HepG2 (cell line): ENCODE measurements around the gene LINS1. TPM values are rescaled to one million over a fixed set of nuclear protein-coding genes. Genes with fewer than 3 reads are reported as not detected.

ENCODE experiments used
- ATAC-seq: fragments of 200-7000 bp; cut with Tn5 transposase; 3 replicates; pipeline ENCODE4 v1.9.1; 2020; ENCODE audit warnings: mild to moderate bottlenecking, moderate library complexity
- BruUV-seq: library from RNA; stranded (reverse); fragments of 400-500 nt; replicated peaks from 2 replicates; lab custom pipeline; 2021; lab: Mats Ljungman, UMichigan
- CTCF ChIA-PET: fragments of 300-600 bp; formaldehyde crosslinking; extraction: SDS; loops from one replicate; lab custom pipeline; 2021; ENCODE audit warnings: low total read pairs, inconsistent platforms, low intra/inter-chr PET ratio; lab: Yijun Ruan, JAX
- POLR2A ChIA-PET: fragments of 350-600 bp; sonication (Branson Sonifier 250); formaldehyde crosslinking; loops from one replicate; lab custom pipeline; 2020; ENCODE audit warnings: antibody characterized with exemption, inconsistent platforms; lab: Yijun Ruan, JAX
- DNase-seq: peaks from one replicate; pipeline ENCODE4 v3.0.0-alpha.2; 2015; ENCODE audit warnings: low spot score
- FAIRE-seq: peaks from 3 replicates; lab custom pipeline; 2011; peaks lifted over from hg19 to GRCh38; lab: Jason Lieb, UNC
- H2AFZ ChIP-seq: one replicate; pipeline ENCODE4 v1.6.1; 2011; ENCODE audit warnings: low read length, inconsistent platforms
- H3K27ac ChIP-seq: fragments of 300-600 bp; 3 replicates; pipeline ENCODE4 v1.8.0; 2011; ENCODE audit warnings: mixed run types, mild to moderate bottlenecking, mixed read lengths, low read length, inconsistent platforms; ENCODE audit not compliant: insufficient read depth; ENCODE audit errors: extremely low read length
- H3K27me3 ChIP-seq, 2 experiments: fragments of 200-600 bp in 1 of 2; 2 replicates in 1 of 2; 3 replicates in 1 of 2; pipeline versions ENCODE4 v1.6.0 to v1.8.0; 2011; ENCODE audit warnings: low read length in 2 of 2, mild to moderate bottlenecking in 2 of 2, moderate library complexity in 2 of 2, inconsistent platforms in 1 of 2; ENCODE audit not compliant: insufficient read depth in 2 of 2, control insufficient read depth in 1 of 2
- H3K36me3 ChIP-seq, 2 experiments: fragments of 200-600 bp in 1 of 2; replicated peaks in 1 of 2; 2 replicates in 1 of 2; 3 replicates in 1 of 2; pipeline versions ENCODE4 v1.5.1 to v1.8.0; 2011; ENCODE audit warnings: low read length in 2 of 2, inconsistent platforms in 1 of 2; ENCODE audit not compliant: insufficient read depth in 2 of 2, control insufficient read depth in 1 of 2
- H3K4me1 ChIP-seq: 2 replicates; pipeline ENCODE4 v1.5.1; 2012; ENCODE audit warnings: low read length, inconsistent platforms; ENCODE audit not compliant: insufficient read depth
- H3K4me2 ChIP-seq: 2 replicates; pipeline ENCODE4 v1.6.0; 2011; ENCODE audit warnings: low read depth, low read length, inconsistent platforms
- H3K4me3 ChIP-seq, 3 experiments: fragments of 200-600 bp in 1 of 3; sonication (generic), shearing (Covaris generic) in 1 of 3; replicated peaks in 1 of 3; 2 replicates each; pipeline ENCODE4 v1.5.1; 2011 to 2016; ENCODE audit warnings: low read length in 3 of 3, inconsistent platforms in 2 of 3, low read depth in 2 of 3, mild to moderate bottlenecking in 2 of 3, control low read depth in 1 of 3, mixed read lengths in 1 of 3; ENCODE audit not compliant: insufficient read depth in 1 of 3
- H3K79me2 ChIP-seq: one replicate; pipeline ENCODE4 v1.6.1; 2011; ENCODE audit warnings: low read length, inconsistent platforms; ENCODE audit not compliant: insufficient read depth
- H3K9ac ChIP-seq: 2 replicates; pipeline ENCODE4 v1.6.0; 2011; ENCODE audit warnings: mild to moderate bottlenecking, low read depth, low read length, inconsistent platforms; ENCODE audit not compliant: insufficient read depth
- H3K9me3 ChIP-seq: 2 replicates; pipeline ENCODE4 v1.5.1; 2012; ENCODE audit warnings: mild to moderate bottlenecking, low read length
- H4K20me1 ChIP-seq: 2 replicates; pipeline ENCODE4 v1.6.0; 2011; ENCODE audit warnings: inconsistent platforms, mild to moderate bottlenecking, low read length, moderate library complexity; ENCODE audit not compliant: insufficient read depth
- FOXK1 ChIP-seq: sonication (generic); formaldehyde crosslinking; IDR thresholded peaks from 2 replicates; pipeline ENCODE4 v1.4.0; 2020; ENCODE audit warnings: low read depth, missing genetic modification reagents, borderline replicate concordance
- FOXP4 ChIP-seq: sonication (generic); formaldehyde crosslinking; IDR thresholded peaks from 2 replicates; pipeline ENCODE4 v1.4.0; 2020; ENCODE audit warnings: missing genetic modification reagents
- KLF13 ChIP-seq: sonication (generic); formaldehyde crosslinking; IDR thresholded peaks from 2 replicates; pipeline ENCODE4 v1.4.0; 2020; ENCODE audit warnings: mild to moderate bottlenecking, missing genetic modification reagents
- PCBP1 ChIP-seq: fragments of 200-400 bp; formaldehyde crosslinking; IDR thresholded peaks from 2 replicates; pipeline ENCODE4 v1.6.1; 2017; ENCODE audit warnings: mild to moderate bottlenecking, low read depth, low read length, borderline replicate concordance
- RARG ChIP-seq: sonication (generic); formaldehyde crosslinking; IDR thresholded peaks from 2 replicates; pipeline ENCODE4 v1.4.0; 2020; ENCODE audit warnings: low read depth, mild to moderate bottlenecking, missing genetic modification reagents
- RFXAP ChIP-seq: sonication (generic); formaldehyde crosslinking; IDR thresholded peaks from 2 replicates; pipeline ENCODE4 v1.4.0; 2020; ENCODE audit warnings: missing genetic modification reagents, borderline replicate concordance
- ZBED4 ChIP-seq: sonication (generic); formaldehyde crosslinking; IDR thresholded peaks from 2 replicates; pipeline ENCODE4 v1.4.0; 2020; ENCODE audit warnings: missing genetic modification reagents, borderline replicate concordance
- ZBTB1 ChIP-seq: sonication (generic); formaldehyde crosslinking; IDR thresholded peaks from 2 replicates; pipeline ENCODE4 v1.4.0; 2020; ENCODE audit warnings: missing genetic modification reagents, borderline replicate concordance
- ZNF263 ChIP-seq: sonication (generic); formaldehyde crosslinking; IDR thresholded peaks from 2 replicates; pipeline ENCODE4 v1.4.0; 2020; ENCODE audit warnings: missing genetic modification reagents
- ZNF460 ChIP-seq: sonication (generic); formaldehyde crosslinking; IDR thresholded peaks from 2 replicates; pipeline ENCODE4 v1.5.1; 2020; ENCODE audit warnings: missing genetic modification reagents, mild to moderate bottlenecking, borderline replicate concordance
- ZNF672 ChIP-seq: sonication (generic); formaldehyde crosslinking; IDR thresholded peaks from 2 replicates; pipeline ENCODE4 v1.8.1; 2022; ENCODE audit warnings: missing genetic modification reagents
- WGBS: methylation state at CpG from one replicate; pipeline ENCODE4 v1.1.6; 2017; ENCODE audit warnings: low lambda C conversion rate; 5-methylcytosine and 5-hydroxymethylcytosine counted together
- in situ Hi-C: cut with HindIII; loops from 2 replicates; pipeline ENCODE4 v1.10.0; 2017; ENCODE audit warnings: low pct_unique_long_range_greater_than_20kb; ENCODE audit not compliant: extremely low pct_ligation_motif_present
- intact Hi-C: fragments of 100-400 bp; cut with micrococcal nuclease; formaldehyde crosslinking; loops from one replicate; pipeline ENCODE4 v1.10.0; 2022; ENCODE audit not compliant: unreplicated experiment
- polyA plus RNA-seq, 8 experiments: library from polyadenylated mRNA; depleted of rRNA in 3 of 8; stranded (reverse) in 7 of 8; unstranded in 1 of 8; fragments of >200 nt; fragmentation: Illumina TruSeq in 4 of 8; extraction: Trizol in 4 of 8; gene quantifications; 2 replicates each; pipeline versions ENCODE4 v1.2.1 to v1.2.3, GENCODE V29; 2011 to 2016; ENCODE audit warnings: low read depth in 4 of 8, missing spikeins in 1 of 8, mixed read lengths in 1 of 8; ENCODE audit not compliant: insufficient read depth in 1 of 8
- total RNA-seq, 5 experiments: library from RNA; depleted of rRNA; stranded (reverse); fragments of >200 nt; fragmentation: Illumina TruSeq; extraction: Trizol; gene quantifications; 2 replicates each; pipeline ENCODE4 v1.2.3, GENCODE V29; 2016; ENCODE audit warnings: low read depth in 1 of 5

Gene LINS1
- total and polyA plus RNA-seq, 2 of the 13 experiments (the other 11 are each of a cell fraction or from before 2014, with no cell fraction given) = 9.8 to 10.4 TPM

- TF ChIP-seq ZNF672 = no peak
- TF ChIP-seq ZNF263 (CRISPR knock-in tag) = no peak
Observed at GRCh38 chr15:100588638-100589242, 13.2 kb downstream of the LINS1 start (continued).

DNA sequence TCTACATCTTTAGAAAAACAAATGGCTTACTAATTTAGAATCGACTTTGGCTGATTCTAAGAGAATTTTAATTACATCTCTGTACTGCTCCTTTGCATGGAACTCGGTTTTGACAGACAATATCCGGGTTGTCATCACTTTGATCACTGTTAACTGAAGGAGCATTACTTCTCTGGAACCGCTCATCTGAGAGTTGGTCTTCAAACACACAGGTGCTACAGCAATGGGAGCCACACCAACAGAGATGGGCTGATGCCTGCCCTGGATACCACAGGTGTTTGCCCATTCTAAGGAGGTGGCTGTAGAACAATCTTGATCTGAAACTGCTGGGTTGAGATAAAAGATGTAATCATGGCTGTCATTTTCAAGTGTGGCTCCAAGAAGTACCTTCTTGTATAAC is 21.6 kb downstream of the LINS1 start:
- no peak for TF ChIP-seq RARG (CRISPR knock-in tag)
- no peak for TF ChIP-seq FOXP4
- TF ChIP-seq RFXAP = no peak
- TF ChIP-seq ZBTB1 = no peak
- TF ChIP-seq KLF13 (CRISPR knock-in tag) = no peak
- no peak for TF ChIP-seq PCBP1
- no peak for TF ChIP-seq ZBED4 (CRISPR knock-in tag)
- no peak for TF ChIP-seq ZNF460 (CRISPR knock-in tag)
- no peak for TF ChIP-seq FOXK1 (CRISPR knock-in tag)
- TF ChIP-seq, all 625 proteins: peak for 0
- ChIA-PET POLR2A (no interaction called here), CTCF (no interaction called here)
- H3K27me3 ChIP-seq = no peaks in the 10 kb centered on the region
- H3K9ac ChIP-seq = no peak overlapping the region
- H3K36me3 ChIP-seq = 0 out of 5 replicates have a peak, but pooled peaks cover 0 to 3% of the 10 kb centered on the region in 2 experiments
- 88% methylated on average over 4 of the region's 4 CpGs for WGBS
- H3K4me2 ChIP-seq = no peak overlapping the region
- no peak overlapping the region for H2AFZ ChIP-seq
- ATAC-seq = no peak
- no peak for DNase-seq
- intact Hi-C loops (no loop called here), in situ Hi-C loops (no loop called here)
- no peak overlapping the region for H3K27ac ChIP-seq
- H3K4me1 ChIP-seq = no peaks in the 10 kb centered on the region
- H3K79me2 ChIP-seq = peaks cover 2% of the 10 kb centered on the region
- BruUV-seq = no TSS peak
- no peak for FAIRE-seq
- no peaks in the 10 kb centered on the region for H4K20me1 ChIP-seq
- H3K9me3 ChIP-seq = no peaks in the 10 kb centered on the region
- H3K4me3 ChIP-seq = no peak overlapping the region
